ENCODE data around the gene TRMU.

GRCh38 chr22:46352276-46352675, 16.8 kb downstream of the TRMU start:
- TF ChIP-seq GATA2 (IDR thresholded peaks at IDR 0.05; ENCODE audit: low read depth, low read length) = no peak
- no peak for TF ChIP-seq GATA3 (IDR thresholded peaks at IDR 0.05; ENCODE audit: low read depth, low read length)

Measured in SH-SY5Y (cell line).